Activated CD4-positive, alpha-beta memory T cell treated with anti-CD3 and anti-CD28 coated beads for 36 hours (primary cell): Measurements from ENCODE around the gene APH1A. TPM values are rescaled to one million over a fixed set of nuclear protein-coding genes. Genes with fewer than 3 reads are reported as not detected.

ENCODE experiments used
- CTCF ChIA-PET: fragments of 350-600 bp; sonication (Branson Sonifier 250); formaldehyde crosslinking; loops from one replicate; lab custom pipeline; 2021; ENCODE audit warnings: antibody characterized with exemption, inconsistent platforms; lab: Charles Lee
- POLR2A ChIA-PET: fragments of 350-600 bp; sonication (Branson Sonifier 250); formaldehyde crosslinking; loops from one replicate; lab custom pipeline; 2021; ENCODE audit warnings: antibody characterized with exemption; lab: Charles Lee
- DNase-seq: peaks from one replicate; pipeline ENCODE4 v3.0.0-alpha.2; 2020
- H3K27ac Mint-ChIP-seq: one replicate; pipeline ENCODE4 v1.8.0; 2021; ENCODE audit warnings: mixed read lengths
- H3K27me3 Mint-ChIP-seq: one replicate; pipeline ENCODE4 v1.8.0; 2021; ENCODE audit warnings: mixed read lengths
- H3K36me3 Mint-ChIP-seq: one replicate; pipeline ENCODE4 v1.8.0; 2021; ENCODE audit warnings: mixed read lengths
- H3K4me1 Mint-ChIP-seq: one replicate; pipeline ENCODE4 v1.8.0; 2021; ENCODE audit warnings: low read depth, mixed read lengths
- H3K4me3 Mint-ChIP-seq: one replicate; pipeline ENCODE4 v1.8.0; 2021; ENCODE audit warnings: mild to moderate bottlenecking, mixed read lengths
- H3K9me3 Mint-ChIP-seq: one replicate; pipeline ENCODE4 v1.8.0; 2021; ENCODE audit warnings: mixed read lengths
- intact Hi-C: fragments of 100-400 bp; cut with micrococcal nuclease; formaldehyde crosslinking; loops from one replicate; pipeline ENCODE4 v1.15.1; 2023
- total RNA-seq, 2 experiments: library from RNA; stranded (reverse); gene quantifications; one replicate each; pipeline ENCODE4 v1.2.3, GENCODE V29; 2021

The APH1A gene
- total RNA-seq, 2 experiments from 2014 or later = 96.6 to 96.8 TPM

DNA sequence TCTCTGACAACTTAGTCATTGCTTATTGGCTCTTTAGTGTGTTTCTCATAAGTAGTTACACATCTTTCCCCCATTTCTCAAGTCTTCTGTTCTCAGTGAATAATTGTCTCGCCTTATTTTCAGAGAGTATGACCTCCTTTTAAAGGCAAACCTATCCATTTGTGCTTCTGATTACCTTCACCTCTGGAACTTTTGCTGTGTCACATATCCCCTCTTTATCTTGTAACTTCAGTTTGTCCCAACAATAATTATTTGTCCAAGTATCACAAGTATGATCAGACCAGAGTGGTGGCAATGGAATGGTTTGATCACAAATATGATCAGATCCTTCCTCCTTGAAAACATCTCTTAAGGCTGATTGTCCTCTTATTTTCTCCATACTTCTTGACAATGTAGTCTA, 19.6 kb upstream of the APH1A start:
- H3K4me1 Mint-ChIP-seq = peaks cover 7% of the 10 kb centered on the region
- DNase-seq = no peak
- no peak overlapping the region for H3K27ac Mint-ChIP-seq
- no peaks in the 10 kb centered on the region for H3K9me3 Mint-ChIP-seq
- H3K4me3 Mint-ChIP-seq = no peak overlapping the region
- H3K36me3 Mint-ChIP-seq = no peaks in the 10 kb centered on the region
- H3K27me3 Mint-ChIP-seq = no peaks in the 10 kb centered on the region
- intact Hi-C loops = no loop called here
- CTCF ChIA-PET = interaction anchor here (4.0 kb wide), 1 partner anchor 33 kb away, joined by 14 read pairs; no protein-coding TSS in a partner anchor
- POLR2A ChIA-PET = interaction anchor here (1.3 kb wide), 1 partner anchor 15 kb away, joined by 4 read pairs; no protein-coding TSS in a partner anchor

- no peak for DNase-seq
- POLR2A ChIA-PET = no interaction called here
- Mint-ChIP-seq H3K27ac (no peak overlapping the region), H3K36me3 (no peaks in the 10 kb centered on the region), H3K27me3 (no peaks in the 10 kb centered on the region), H3K9me3 (no peaks in the 10 kb centered on the region), H3K4me1 (peaks cover 27% of the 10 kb centered on the region), H3K4me3 (no peak overlapping the region)
- intact Hi-C loops = loop anchor here (1.0 to 5.0 kb wide), 2 partner anchors 10 to 46 kb away; partner anchors contain the start of genes ANP32E and MRPS21
- CTCF ChIA-PET = interaction anchor here (6.5 kb wide), 1 partner anchor 28 kb away, joined by 66 read pairs; the partner anchor contains the start of gene CA14
These were observed 14.4 kb upstream of the APH1A start for GRCh38 chr1:150283260-150283659.

GRCh38 chr1:150282558-150282958, 13.7 kb upstream of the APH1A start:
- ChIA-PET CTCF (interaction anchor here (1.4 to 6.5 kb wide), 3 partner anchors 15 to 31 kb away, joined by 4 to 66 read pairs (median 6); partner anchors contain the start of gene CA14), POLR2A (no interaction called here)
- Mint-ChIP-seq H3K27me3 (no peaks in the 10 kb centered on the region), H3K4me3 (peak overlapping the region; percentile 76), H3K4me1 (peaks cover 27% of the 10 kb centered on the region), H3K27ac (no peak overlapping the region), H3K36me3 (no peaks in the 10 kb centered on the region), H3K9me3 (no peaks in the 10 kb centered on the region)
- no peak for DNase-seq
- intact Hi-C loops = loop anchor here (5.0 kb wide), 1 partner anchor 45 kb away; the partner anchor contains the start of gene ANP32E

DNA sequence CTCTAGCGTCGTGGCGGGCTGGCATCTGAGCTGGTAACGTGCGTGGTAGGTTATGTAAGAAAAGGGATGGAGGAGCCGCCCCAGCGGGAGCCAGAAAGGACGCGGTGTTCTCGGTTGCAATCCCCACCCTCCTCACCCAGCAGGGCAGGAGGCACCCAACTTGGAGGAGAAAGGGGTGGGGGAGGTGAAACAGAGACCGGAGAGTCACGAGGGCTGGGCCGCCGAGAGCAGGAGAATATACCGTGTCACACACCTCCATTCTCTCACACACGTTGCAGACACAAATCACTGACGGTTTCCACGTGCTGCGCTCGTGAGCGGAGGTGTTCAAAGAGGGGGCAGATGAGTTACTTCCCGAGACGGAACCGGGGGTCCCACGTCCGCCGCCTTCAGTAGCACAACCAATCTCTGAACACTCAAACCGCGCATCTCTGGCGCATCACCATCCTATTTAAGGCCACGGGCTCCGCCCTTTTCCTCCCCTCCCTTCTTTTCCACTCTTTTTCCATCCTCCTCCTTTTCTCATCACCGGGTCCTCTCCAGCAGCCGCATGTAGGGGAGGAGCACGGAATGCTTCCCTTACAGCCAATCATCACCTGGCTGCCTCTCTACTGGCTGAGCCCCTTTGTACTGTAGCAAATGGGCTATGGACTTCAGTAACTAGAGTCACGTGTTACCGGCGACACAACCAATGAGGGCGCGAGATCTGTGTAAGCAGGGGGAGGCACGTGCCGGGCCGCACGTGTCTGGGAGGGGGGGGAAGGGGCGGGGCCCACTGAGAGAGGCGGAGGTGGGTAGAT, 13.1 kb upstream of the APH1A start, which contains the start of gene CIART:
Gene CIART (plus strand): TSS at position 797 of the 800 bp plus-strand sequence. CDS start 714 bp downstream, outside the sequence.
- no peaks in the 10 kb centered on the region for H3K27me3 Mint-ChIP-seq
- intact Hi-C loops = loop anchor here (1.0 to 5.0 kb wide), 2 partner anchors 27 to 45 kb away; partner anchors contain the start of gene ANP32E
- POLR2A ChIA-PET = interaction anchor here (1.0 kb wide), 1 partner anchor 13 kb away, joined by 3 read pairs; the partner anchor contains the start of gene APH1A

GRCh38 chr1:150281221-150281757, 12.5 kb upstream of the APH1A start:
- ChIA-PET CTCF (interaction anchor here (1.0 to 6.5 kb wide), 7 partner anchors 9 to 116 kb away, joined by 3 to 66 read pairs (median 4); partner anchors contain the start of genes APH1A, C1orf54 and CA14), POLR2A (interaction anchor here (1.0 kb wide), 1 partner anchor 12 kb away, joined by 3 read pairs; the partner anchor contains the start of gene APH1A)
- Mint-ChIP-seq H3K9me3 (no peaks in the 10 kb centered on the region), H3K27ac (peak overlapping the region; percentile 40), H3K4me3 (peak overlapping the region; percentile 76), H3K27me3 (no peaks in the 10 kb centered on the region), H3K36me3 (no peaks in the 10 kb centered on the region), H3K4me1 (peaks cover 27% of the 10 kb centered on the region)
- DNase-seq = peak; percentile 74
- intact Hi-C loops = loop anchor here (1.0 to 5.0 kb wide), 2 partner anchors 26 to 44 kb away; partner anchors contain the start of gene ANP32E

More for the DNA sequence above, 13.1 kb upstream of the APH1A start, which contains the start of gene CIART:
- H3K27ac Mint-ChIP-seq = peak within 1 kb of the TSS; percentile 40
- peaks cover 27% of the 10 kb centered on the region for H3K4me1 Mint-ChIP-seq
- DNase-seq = peak; percentile 86
- peak within 1 kb of the TSS; percentile 76 for H3K4me3 Mint-ChIP-seq
- H3K9me3 Mint-ChIP-seq = no peaks in the 10 kb centered on the region
- CTCF ChIA-PET = interaction anchor here (1.0 to 6.5 kb wide), 7 partner anchors 9 to 116 kb away, joined by 3 to 66 read pairs (median 4); partner anchors contain the start of genes APH1A, C1orf54 and CA14
- H3K36me3 Mint-ChIP-seq = no peaks in the 10 kb centered on the region

DNA sequence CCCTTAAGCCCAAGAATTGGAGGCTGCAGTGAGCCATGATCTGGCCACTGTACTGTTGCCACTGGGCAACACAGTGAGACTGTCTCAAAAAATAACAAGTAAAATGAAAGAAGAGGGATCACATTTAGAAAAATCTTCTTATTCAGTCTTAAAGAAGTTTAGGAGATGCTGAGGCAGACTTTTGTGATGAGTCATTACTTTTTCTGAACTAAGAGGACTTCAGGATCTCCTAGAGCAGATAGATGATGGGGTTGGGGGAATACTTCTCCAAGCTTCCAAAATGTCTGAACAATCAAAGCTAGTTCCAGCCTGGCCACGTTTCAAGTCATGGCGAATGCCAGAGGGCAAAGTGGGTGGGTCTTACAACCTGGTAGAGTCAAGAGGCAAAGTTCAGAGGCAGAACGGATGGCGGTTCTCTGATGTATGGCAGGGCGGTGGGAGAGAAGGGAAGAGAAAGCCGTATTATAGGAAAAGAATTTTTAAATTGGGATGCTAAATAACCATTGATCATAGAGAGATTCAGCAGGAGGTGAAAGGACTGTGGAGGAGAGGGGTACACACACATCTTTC, 11.4 kb upstream of the APH1A start:
- ChIA-PET POLR2A (no interaction called here), CTCF (interaction anchor here (0.8 to 6.5 kb wide), 4 partner anchors 8 to 115 kb away, joined by 3 to 66 read pairs (median 4); partner anchors contain the start of genes C1orf54 and CA14)
- no peak overlapping the region for H3K4me3 Mint-ChIP-seq
- no peak overlapping the region for H3K27ac Mint-ChIP-seq
- DNase-seq = no peak
- no peaks in the 10 kb centered on the region for H3K36me3 Mint-ChIP-seq
- no peaks in the 10 kb centered on the region for H3K9me3 Mint-ChIP-seq
- H3K4me1 Mint-ChIP-seq = peaks cover 27% of the 10 kb centered on the region
- no peaks in the 10 kb centered on the region for H3K27me3 Mint-ChIP-seq
- intact Hi-C loops = loop anchor here (5.0 kb wide), 1 partner anchor 43 kb away; the partner anchor contains the start of gene ANP32E

- no peaks in the 10 kb centered on the region for H3K27me3 Mint-ChIP-seq
- no peak overlapping the region for H3K27ac Mint-ChIP-seq
- CTCF ChIA-PET = interaction anchor here (1.5 to 2.8 kb wide), 2 partner anchors 8 to 17 kb away, joined by 5 to 8 read pairs; no protein-coding TSS in a partner anchor
- H3K4me1 Mint-ChIP-seq = peaks cover 9% of the 10 kb centered on the region
- DNase-seq = no peak
- intact Hi-C loops = no loop called here
- H3K9me3 Mint-ChIP-seq = no peaks in the 10 kb centered on the region
- H3K36me3 Mint-ChIP-seq = peaks cover 1% of the 10 kb centered on the region
- no peak overlapping the region for H3K4me3 Mint-ChIP-seq
- POLR2A ChIA-PET = interaction anchor here (1.1 to 1.6 kb wide), 3 partner anchors 15 to 91 kb away, joined by 4 to 5 read pairs (median 4); partner anchors contain the start of gene RPRD2
These were observed 4.5 kb upstream of the APH1A start for GRCh38 chr1:150273311-150273710.

- POLR2A ChIA-PET = no interaction called here
- no peak overlapping the region for H3K4me3 Mint-ChIP-seq
These were observed 2.6 kb upstream of the APH1A start for GRCh38 chr1:150271291-150271959.

GRCh38 chr1:150269451-150269850, 635 bp upstream of the APH1A start:
- Mint-ChIP-seq H3K9me3 (no peaks in the 10 kb centered on the region), H3K4me1 (peaks cover 22% of the 10 kb centered on the region), H3K27ac (peak overlapping the region; percentile 93), H3K27me3 (no peaks in the 10 kb centered on the region), H3K36me3 (peaks cover 15% of the 10 kb centered on the region), H3K4me3 (peak overlapping the region; percentile 97)
- DNase-seq = no peak
- intact Hi-C loops = loop anchor here (1.0 to 2.0 kb wide), 4 partner anchors 13 to 95 kb away; partner anchors contain the start of genes MRPS21, PRPF3 and RPRD2
- ChIA-PET POLR2A (interaction anchor here (0.6 to 1.4 kb wide), 10 partner anchors 9 to 310 kb away, joined by 3 to 4 read pairs (median 3); partner anchors contain the start of genes ANP32E and RPRD2), CTCF (interaction anchor here (1.0 to 2.8 kb wide), 3 partner anchors 9 to 13 kb away, joined by 3 to 19 read pairs (median 3); no protein-coding TSS in a partner anchor)

More at GRCh38 chr1:150271291-150271959, 2.6 kb upstream of the APH1A start:
- CTCF ChIA-PET = interaction anchor here (0.7 to 2.8 kb wide), 4 partner anchors 9 to 262 kb away, joined by 3 to 19 read pairs (median 6); no protein-coding TSS in a partner anchor
- no peak overlapping the region for H3K27ac Mint-ChIP-seq
- no peaks in the 10 kb centered on the region for H3K27me3 Mint-ChIP-seq
- H3K36me3 Mint-ChIP-seq = peaks cover 8% of the 10 kb centered on the region
- no peak for DNase-seq
- peaks cover 22% of the 10 kb centered on the region for H3K4me1 Mint-ChIP-seq
- intact Hi-C loops = no loop called here
- no peaks in the 10 kb centered on the region for H3K9me3 Mint-ChIP-seq

DNA sequence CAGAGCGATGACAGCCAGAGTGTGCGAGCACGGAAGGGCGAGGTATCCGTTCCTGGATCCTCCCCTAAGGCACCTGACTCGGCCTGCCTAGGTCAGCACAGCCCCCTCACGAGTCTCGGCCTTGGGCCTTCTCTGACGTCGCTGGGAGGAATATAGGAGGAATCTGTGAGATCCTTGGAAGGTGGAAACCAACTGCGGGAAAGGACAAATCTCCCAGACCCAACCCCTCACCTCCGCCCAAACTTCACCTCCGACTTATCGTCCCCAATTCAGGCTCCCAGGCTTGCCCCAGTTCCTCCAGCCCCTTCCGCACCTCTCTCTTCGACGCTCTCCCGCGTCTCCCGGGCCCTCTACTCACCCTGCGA, 494 bp downstream of the APH1A start:
- peak; percentile 56 for DNase-seq
- H3K4me3 Mint-ChIP-seq = peak overlapping the region; percentile 97
- H3K27ac Mint-ChIP-seq = peak overlapping the region; percentile 93
- peaks cover 22% of the 10 kb centered on the region for H3K4me1 Mint-ChIP-seq
- no peaks in the 10 kb centered on the region for H3K27me3 Mint-ChIP-seq
- H3K36me3 Mint-ChIP-seq = peaks cover 15% of the 10 kb centered on the region
- H3K9me3 Mint-ChIP-seq = no peaks in the 10 kb centered on the region
- CTCF ChIA-PET = interaction anchor here (1.4 to 2.8 kb wide), 2 partner anchors 10 to 12 kb away, joined by 3 to 19 read pairs; no protein-coding TSS in a partner anchor
- POLR2A ChIA-PET = no interaction called here
- intact Hi-C loops = loop anchor here (2.0 kb wide), 2 partner anchors 52 to 96 kb away; partner anchors contain the start of genes PRPF3 and RPRD2
